SK-N-SH (cell line): ENCODE measurements around the gene CISH. TPM values are rescaled to one million over a fixed set of nuclear protein-coding genes. Genes with fewer than 3 reads are reported as not detected.

Experiments used
- CTCF ChIA-PET: fragments of 300-600, 350-600 bp; formaldehyde crosslinking; extraction: SDS; loops from one replicate; lab custom pipeline; 2021; lab: Yijun Ruan, JAX
- POLR2A ChIA-PET: fragments of 350-600 bp; sonication (Branson Sonifier 250); formaldehyde crosslinking; extraction: SDS; loops from one replicate; lab custom pipeline; 2020; ENCODE audit warnings: antibody characterized with exemption, inconsistent platforms; lab: Yijun Ruan, JAX
- DNase-seq: peaks from one replicate; pipeline ENCODE4 v3.0.0; 2012
- H2AFZ ChIP-seq: fragments of 200-600 bp; sonication (generic); 2 replicates; pipeline ENCODE4 v1.8.1; 2016; ENCODE audit warnings: antibody characterized with exemption, mild to moderate bottlenecking, low read depth
- H3F3A ChIP-seq: fragments of 200-600 bp; sonication (generic); replicated peaks from 2 replicates; pipeline ENCODE3; 2016; ENCODE audit warnings: antibody characterized with exemption, mild to moderate bottlenecking; ENCODE audit not compliant: insufficient read depth
- H3K27ac ChIP-seq, 2 experiments: fragments of 200-500 bp in 1 of 2; fragments of 200-600 bp in 1 of 2; sonication (Bioruptor generic) in 1 of 2; sonication (generic), shearing (Covaris generic) in 1 of 2; 2 replicates each; pipeline versions ENCODE4 v1.5.1 to v1.6.1; 2014 to 2016; ENCODE audit warnings: low read depth in 2 of 2, inconsistent platforms in 1 of 2, low read length in 1 of 2, mild to moderate bottlenecking in 1 of 2, mixed read lengths in 1 of 2
- H3K27me3 ChIP-seq: fragments of 200-600 bp; sonication (generic), shearing (Covaris generic); 2 replicates; pipeline ENCODE4 v1.6.1; 2016; ENCODE audit warnings: mixed run types; ENCODE audit not compliant: insufficient read depth
- H3K36me3 ChIP-seq, 2 experiments: fragments of 200-500 bp in 1 of 2; fragments of 200-600 bp in 1 of 2; sonication (Bioruptor generic) in 1 of 2; sonication (generic) in 1 of 2; replicated peaks in 1 of 2; 2 replicates each; pipeline versions ENCODE3 to v1.5.1; 2014 to 2016; ENCODE audit warnings: low read length in 1 of 2, mild to moderate bottlenecking in 1 of 2; ENCODE audit not compliant: insufficient read depth in 2 of 2, control insufficient read depth in 1 of 2
- H3K4me1 ChIP-seq, 2 experiments: fragments of 200-500 bp in 1 of 2; fragments of 200-600 bp in 1 of 2; sonication (Bioruptor generic) in 1 of 2; sonication (generic), shearing (Covaris generic) in 1 of 2; 2 replicates each; pipeline versions ENCODE4 v1.5.1 to v1.6.1; 2014 to 2016; ENCODE audit warnings: low read depth in 1 of 2, low read length in 1 of 2, mixed run types in 1 of 2; ENCODE audit not compliant: insufficient read depth in 2 of 2, control insufficient read depth in 1 of 2
- H3K4me2 ChIP-seq: fragments of 200-600 bp; sonication (generic), shearing (Covaris generic); 2 replicates; pipeline ENCODE4 v1.6.1; 2017; ENCODE audit warnings: mixed run types
- H3K4me3 ChIP-seq, 2 experiments: fragments of 200-500 bp in 1 of 2; fragments of 200-600 bp in 1 of 2; sonication (Bioruptor generic) in 1 of 2; sonication (generic), shearing (Covaris generic) in 1 of 2; 2 replicates each; pipeline versions ENCODE4 v1.5.1 to v1.8.1; 2014 to 2016; ENCODE audit warnings: low read depth in 2 of 2, inconsistent platforms in 1 of 2, low read length in 1 of 2, mild to moderate bottlenecking in 1 of 2, mixed read lengths in 1 of 2, moderate library complexity in 1 of 2
- H3K79me2 ChIP-seq: fragments of 200-600 bp; sonication (generic); 2 replicates; pipeline ENCODE4 v1.8.1; 2017; ENCODE audit warnings: mild to moderate bottlenecking; ENCODE audit not compliant: insufficient read depth
- H3K9ac ChIP-seq: fragments of 200-600 bp; sonication (generic); 2 replicates; pipeline ENCODE4 v1.6.1; 2017; ENCODE audit warnings: mixed run types
- H3K9me2 ChIP-seq: fragments of 200-600 bp; sonication (generic); 2 replicates; pipeline ENCODE4 v1.6.1; 2017; ENCODE audit warnings: mixed run types
- H3K9me3 ChIP-seq: fragments of 200-600 bp; sonication (generic); 2 replicates; pipeline ENCODE4 v1.6.1; 2017; ENCODE audit warnings: mixed run types, mild to moderate bottlenecking, moderate library complexity
- H4K20me1 ChIP-seq: fragments of 200-600 bp; sonication (generic); 2 replicates; pipeline ENCODE4 v1.6.1; 2017; ENCODE audit warnings: mild to moderate bottlenecking, mixed run types; ENCODE audit not compliant: insufficient read depth
- CHD2 ChIP-seq: fragments of 150-350 bp; IDR thresholded peaks from 2 replicates; pipeline ENCODE4 v1.6.1; 2018; ENCODE audit warnings: low read length; ENCODE audit not compliant: partially characterized antibody
- CTCF ChIP-seq: fragments of 200-600 bp; sonication (generic); IDR thresholded peaks from 2 replicates; pipeline ENCODE4 v1.6.1; 2017; ENCODE audit warnings: antibody characterized with exemption, mild to moderate bottlenecking, moderate library complexity
- ELF1 ChIP-seq: IDR thresholded peaks from 2 replicates; pipeline ENCODE4 v1.4.0; 2012
- EP300 ChIP-seq, 2 experiments: IDR thresholded peaks; 2 replicates each; pipeline versions ENCODE4 v1.4.0 to v1.6.1; 2012; ENCODE audit warnings: borderline replicate concordance in 1 of 2, low read depth in 1 of 2, low read length in 1 of 2
- MAX ChIP-seq: IDR thresholded peaks from 2 replicates; pipeline ENCODE4 v1.4.0; 2012; ENCODE audit warnings: low read depth
- MXI1 ChIP-seq: IDR thresholded peaks from 2 replicates; pipeline ENCODE4 v1.6.1; 2012; ENCODE audit warnings: mild to moderate bottlenecking, low read depth, low read length, improper control_type of control experiment
- NFIC ChIP-seq: IDR thresholded peaks from 2 replicates; pipeline ENCODE4 v1.4.0; 2012; ENCODE audit warnings: borderline replicate concordance
- NRF1 ChIP-seq: IDR thresholded peaks from 2 replicates; pipeline ENCODE4 v1.6.1; 2012; ENCODE audit warnings: low read depth, mild to moderate bottlenecking, low read length
- POLR2AphosphoS5 ChIP-seq: IDR thresholded peaks from 2 replicates; pipeline ENCODE4 v1.6.1; 2012; ENCODE audit warnings: low read depth, low read length
- RCOR1 ChIP-seq: fragments of 150-350 bp; IDR thresholded peaks from 2 replicates; pipeline ENCODE4 v1.6.1; 2017; ENCODE audit warnings: antibody characterized with exemption, low read length
- RFX5 ChIP-seq: IDR thresholded peaks from 2 replicates; pipeline ENCODE4 v1.6.1; 2012; ENCODE audit warnings: mild to moderate bottlenecking, improper control_type of control experiment, low read length
- RXRA ChIP-seq: IDR thresholded peaks from 2 replicates; pipeline ENCODE4 v1.4.0; 2012; ENCODE audit warnings: low read depth, mild to moderate bottlenecking, borderline replicate concordance
- SIN3A ChIP-seq: IDR thresholded peaks from 2 replicates; pipeline ENCODE4 v1.6.1; 2012; ENCODE audit warnings: low read depth, mild to moderate bottlenecking, low read length, moderate library complexity, borderline replicate concordance
- TAF1 ChIP-seq: IDR thresholded peaks from 2 replicates; pipeline ENCODE4 v1.6.1; 2012; ENCODE audit warnings: low read depth, mild to moderate bottlenecking, low read length, moderate library complexity, borderline replicate concordance
- TEAD4 ChIP-seq: IDR thresholded peaks from 2 replicates; pipeline ENCODE4 v1.4.0; 2012; ENCODE audit warnings: mild to moderate bottlenecking, borderline replicate concordance; ENCODE audit not compliant: insufficient read depth
- ZBTB33 ChIP-seq: IDR thresholded peaks from 2 replicates; pipeline ENCODE4 v1.4.0; 2012; ENCODE audit warnings: low read depth, borderline replicate concordance
- WGBS: methylation state at CpG from one replicate; pipeline ENCODE4 v1.1.6; 2017; ENCODE audit warnings: low lambda C conversion rate; 5-methylcytosine and 5-hydroxymethylcytosine counted together
- polyA plus RNA-seq, 3 experiments: library from polyadenylated mRNA; depleted of rRNA; stranded (reverse); fragments of >200 nt; gene quantifications; 2 replicates each; pipeline ENCODE4 v1.2.3, GENCODE V29; 2012
- TF ChIP-seq, protein P1 (sequence below): IDR thresholded peaks from 2 replicates; pipeline ENCODE4; 2012
- TF ChIP-seq, protein P2 (sequence below): fragments of 150-350 bp; IDR thresholded peaks from 2 replicates; pipeline ENCODE4 v1.6.1; 2017; ENCODE audit warnings: antibody characterized with exemption, low read length, low read depth, borderline replicate concordance

The CISH gene
- polyA plus RNA-seq, 1 of the 3 experiments (the other 2 are of a cell fraction): 2.6 TPM

DNA sequence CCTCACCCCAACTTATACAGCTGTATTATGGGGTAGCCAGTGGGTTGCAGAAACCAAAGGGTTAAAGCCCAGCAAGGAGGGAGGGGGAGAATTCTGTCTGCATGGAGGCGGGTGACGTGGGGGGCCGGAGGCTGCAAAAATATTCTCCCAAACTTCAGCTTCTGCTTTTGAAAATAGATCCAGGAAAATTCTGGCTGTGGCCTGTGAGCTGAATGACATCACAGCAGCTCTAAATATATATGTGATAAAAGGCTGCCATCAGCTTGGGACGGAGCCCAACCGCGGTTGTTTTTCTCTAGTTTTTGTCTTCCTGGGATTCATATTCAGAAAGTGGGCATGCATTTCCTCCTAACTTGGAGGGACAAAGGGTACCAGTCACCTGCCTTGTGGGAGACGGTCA lies 33.0 kb upstream of the CISH start:
- CTCF ChIA-PET: no interaction called here
- no peak overlapping the region for H3K4me2 ChIP-seq
- H3K4me1 ChIP-seq: peaks cover 0 to 22% of the 10 kb centered on the region in 2 experiments; a peak in 1 of 4 replicates
- H3K27me3 ChIP-seq: no peaks in the 10 kb centered on the region
- H2AFZ ChIP-seq: no peak overlapping the region
- no peak overlapping the region for H3K27ac ChIP-seq
- DNase-seq: no peak
- H3K9me2 ChIP-seq: no peaks in the 10 kb centered on the region
- H3F3A ChIP-seq: no peaks in the 10 kb centered on the region
- no peaks in the 10 kb centered on the region for H4K20me1 ChIP-seq
- 95% methylated on average over 7 of the region's 7 CpGs for WGBS
- POLR2A ChIA-PET: no interaction called here
- H3K4me3 ChIP-seq: no peak overlapping the region
- no peaks in the 10 kb centered on the region for H3K9me3 ChIP-seq
- peaks cover 0 to 2% of the 10 kb centered on the region in 2 experiments for H3K36me3 ChIP-seq
- H3K79me2 ChIP-seq: no peaks in the 10 kb centered on the region
- H3K9ac ChIP-seq: no peak overlapping the region
- TF ChIP-seq POLR2AphosphoS5 (no peak), RXRA (no peak), EP300 (IDR thresholded peaks at IDR 0.05; ENCODE audit: borderline replicate concordance in 1 of 2, low read depth in 1 of 2, low read length in 1 of 2) (no peak), MAX (no peak), RFX5 (no peak), RCOR1 (no peak), SIN3A (no peak), CTCF (no peak), MXI1 (no peak), TEAD4 (no peak), CHD2 (no peak), ELF1 (no peak), TAF1 (no peak), NFIC (no peak), ZBTB33 (no peak), NRF1 (no peak)
- TF ChIP-seq, protein P1, sequence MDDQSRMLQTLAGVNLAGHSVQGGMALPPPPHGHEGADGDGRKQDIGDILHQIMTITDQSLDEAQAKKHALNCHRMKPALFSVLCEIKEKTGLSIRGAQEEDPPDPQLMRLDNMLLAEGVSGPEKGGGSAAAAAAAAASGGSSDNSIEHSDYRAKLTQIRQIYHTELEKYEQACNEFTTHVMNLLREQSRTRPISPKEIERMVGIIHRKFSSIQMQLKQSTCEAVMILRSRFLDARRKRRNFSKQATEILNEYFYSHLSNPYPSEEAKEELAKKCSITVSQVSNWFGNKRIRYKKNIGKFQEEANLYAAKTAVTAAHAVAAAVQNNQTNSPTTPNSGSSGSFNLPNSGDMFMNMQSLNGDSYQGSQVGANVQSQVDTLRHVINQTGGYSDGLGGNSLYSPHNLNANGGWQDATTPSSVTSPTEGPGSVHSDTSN: no peak
- TF ChIP-seq, protein P2, sequence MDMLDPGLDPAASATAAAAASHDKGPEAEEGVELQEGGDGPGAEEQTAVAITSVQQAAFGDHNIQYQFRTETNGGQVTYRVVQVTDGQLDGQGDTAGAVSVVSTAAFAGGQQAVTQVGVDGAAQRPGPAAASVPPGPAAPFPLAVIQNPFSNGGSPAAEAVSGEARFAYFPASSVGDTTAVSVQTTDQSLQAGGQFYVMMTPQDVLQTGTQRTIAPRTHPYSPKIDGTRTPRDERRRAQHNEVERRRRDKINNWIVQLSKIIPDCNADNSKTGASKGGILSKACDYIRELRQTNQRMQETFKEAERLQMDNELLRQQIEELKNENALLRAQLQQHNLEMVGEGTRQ: no peak
